Body of pancreas (tissue), 4 donors: ENCODE measurements around the gene POU2AF2.
"Not testable (repeated sequence)": the region's sequence is repeated elsewhere in the genome, so short reads cannot be mapped to it uniquely, and the experiment has no call there.

Experiments
- CTCF ChIP-seq, 7 experiments: fragments of 450-650 bp in 4 of 7; fragments of 200-600 bp in 3 of 7; sonication (generic) in 3 of 7; IDR thresholded peaks; one replicate each; pipeline ENCODE4 v1.5.1; 2016 to 2019; ENCODE audit warnings: antibody characterized with exemption in 7 of 7
- POLR2A ChIP-seq, 3 donors: fragments of 450-650 bp; IDR thresholded peaks; one replicate each; pipeline ENCODE4 v1.6.1; 2016; ENCODE audit warnings: antibody characterized with exemption in 3 of 3, mild to moderate bottlenecking in 2 of 3

- not testable (repeated sequence) for TF ChIP-seq CTCF, POLR2A (IDR thresholded peaks at IDR 0.05)
Observed at GRCh38 chr11:111221936-111222335, 23.6 kb upstream of the POU2AF2 start.
